Suprapubic skin (tissue), 4 donors: ENCODE results near the gene EIF2AK3.

Source experiments
- CTCF ChIP-seq, 2 donors: fragments of 200-600 bp in 1 of 2; fragments of 450-650 bp in 1 of 2; sonication (generic) in 1 of 2; IDR thresholded peaks; one replicate each; pipeline ENCODE4 v1.5.1; 2016 to 2019; ENCODE audit warnings: antibody characterized with exemption in 2 of 2, mild to moderate bottlenecking in 1 of 2, moderate library complexity in 1 of 2
- EP300 ChIP-seq: sonication (generic); formaldehyde crosslinking; IDR thresholded peaks from one replicate; pipeline ENCODE4 v1.6.1; 2017; ENCODE audit warnings: antibody characterized with exemption
- POLR2AphosphoS5 ChIP-seq, 3 donors: sonication (generic); formaldehyde crosslinking; IDR thresholded peaks; one replicate each; pipeline ENCODE4 v1.6.1; 2017; ENCODE audit warnings: antibody characterized with exemption in 3 of 3

DNA sequence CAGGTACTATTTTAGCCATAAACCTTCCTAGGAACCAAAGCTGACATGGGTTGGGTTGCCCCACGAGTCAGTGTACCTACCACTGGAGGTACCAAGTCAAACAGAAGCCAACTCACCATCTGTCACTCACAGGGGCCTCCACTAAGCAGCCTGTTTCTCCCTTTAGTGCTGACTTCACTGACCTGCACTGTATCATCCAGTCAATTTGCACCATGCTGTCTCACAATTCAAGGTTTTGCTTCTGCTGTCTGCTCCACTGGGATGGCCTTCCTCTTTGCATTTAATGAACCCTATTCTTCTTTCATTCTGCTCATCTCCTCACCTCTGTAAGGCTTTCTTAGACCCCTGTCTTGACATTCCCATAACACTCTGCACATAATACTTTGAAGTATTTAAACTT is 47.2 kb downstream of the EIF2AK3 start:
- TF ChIP-seq POLR2AphosphoS5 (IDR thresholded peaks at IDR 0.05) (no peak), CTCF (IDR thresholded peaks at IDR 0.05) (no peak), EP300 (no peak)
